Keratinocyte (primary cell): ENCODE data around the gene DTNBP1. TPM values are rescaled to one million over a fixed set of nuclear protein-coding genes. Genes with fewer than 3 reads are reported as not detected.

Source experiments
- DNase-seq: peaks from one replicate; pipeline ENCODE4 v3.0.0-alpha.2; 2011; ENCODE audit warnings: low read depth, missing footprints, low spot score
- FAIRE-seq: peaks from 2 replicates; lab custom pipeline; 2011; peaks lifted over from hg19 to GRCh38; lab: Jason Lieb, UNC
- H2AFZ ChIP-seq: 2 replicates; pipeline ENCODE4 v1.6.0; 2012; ENCODE audit warnings: low read length, control low read depth, inconsistent platforms; ENCODE audit not compliant: control insufficient read depth
- H3K27ac ChIP-seq: 2 replicates; pipeline ENCODE4 v1.5.1; 2011; ENCODE audit warnings: low read length; ENCODE audit not compliant: control insufficient read depth, insufficient read depth
- H3K27me3 ChIP-seq: 3 replicates; pipeline ENCODE4 v1.6.0; 2011; ENCODE audit warnings: low read length; ENCODE audit not compliant: control insufficient read depth, insufficient read depth; ENCODE audit errors: extremely low read depth
- H3K36me3 ChIP-seq, 2 experiments: 2 replicates in 1 of 2; 3 replicates in 1 of 2; pipeline ENCODE4 v1.5.1; 2011; ENCODE audit warnings: low read length in 2 of 2, mild to moderate bottlenecking in 1 of 2; ENCODE audit not compliant: control insufficient read depth in 2 of 2, insufficient read depth in 2 of 2; ENCODE audit errors: extremely low read depth in 1 of 2
- H3K4me1 ChIP-seq: 3 replicates; pipeline ENCODE4 v1.5.1; 2011; ENCODE audit warnings: low read length; ENCODE audit not compliant: control insufficient read depth, insufficient read depth; ENCODE audit errors: extremely low read depth
- H3K4me2 ChIP-seq: 3 replicates; pipeline ENCODE4 v1.6.0; 2011; ENCODE audit warnings: low read depth, low read length; ENCODE audit not compliant: control insufficient read depth, insufficient read depth; ENCODE audit errors: extremely low read depth
- H3K4me3 ChIP-seq, 3 experiments: fragments of 200-600 bp in 1 of 3; sonication (generic) in 1 of 3; 2 replicates in 2 of 3; 3 replicates in 1 of 3; pipeline ENCODE4 v1.5.1; 2011 to 2016; ENCODE audit warnings: low read length in 3 of 3, mild to moderate bottlenecking in 3 of 3, control low read depth in 2 of 3, inconsistent platforms in 1 of 3, low read depth in 1 of 3, mixed read lengths in 1 of 3, mixed run types in 1 of 3, moderate library complexity in 1 of 3; ENCODE audit not compliant: control insufficient read depth in 2 of 3, insufficient read depth in 2 of 3; ENCODE audit errors: extremely low read depth in 1 of 3
- H3K79me2 ChIP-seq: 2 replicates; pipeline ENCODE4 v1.6.0; 2012; ENCODE audit warnings: low read length; ENCODE audit not compliant: control insufficient read depth, insufficient read depth
- H3K9ac ChIP-seq: 3 replicates; pipeline ENCODE4 v1.6.0; 2011; ENCODE audit warnings: low read length; ENCODE audit not compliant: control insufficient read depth, insufficient read depth; ENCODE audit errors: extremely low read depth
- H3K9me1 ChIP-seq: 3 replicates; pipeline ENCODE4 v1.6.0; 2011; ENCODE audit warnings: low read length; ENCODE audit not compliant: control insufficient read depth, insufficient read depth; ENCODE audit errors: extremely low read depth
- H3K9me3 ChIP-seq: 2 replicates; pipeline ENCODE4 v1.5.1; 2012; ENCODE audit warnings: low read depth, low read length; ENCODE audit not compliant: control insufficient read depth
- H4K20me1 ChIP-seq: 3 replicates; pipeline ENCODE4 v1.6.0; 2011; ENCODE audit warnings: low read length; ENCODE audit not compliant: control insufficient read depth, insufficient read depth; ENCODE audit errors: extremely low read depth
- CTCF ChIP-seq, 3 experiments: IDR thresholded peaks in 1 of 3; conservative IDR thresholded peaks in 1 of 3; optimal IDR thresholded peaks in 1 of 3; 2 replicates in 2 of 3; 3 replicates in 1 of 3; pipeline versions ENCODE3 to v1.5.1; 2011; ENCODE audit warnings: low read length in 3 of 3, mild to moderate bottlenecking in 3 of 3, moderate library complexity in 2 of 3, control low read depth in 1 of 3, inconsistent platforms in 1 of 3; ENCODE audit not compliant: insufficient read depth in 2 of 3; ENCODE audit errors: extremely low read depth in 1 of 3
- EZH2 ChIP-seq: IDR thresholded peaks from one replicate; pipeline ENCODE4 v1.6.1; 2012; ENCODE audit warnings: inconsistent platforms, mild to moderate bottlenecking, low read length, moderate library complexity
- dilution Hi-C: fragments of 300-500 bp; cut with MboI; formaldehyde crosslinking; loops from one replicate; pipeline ENCODE4 v1.7.0; 2020; ENCODE audit warnings: low sequenced_read_pairs; ENCODE audit not compliant: extremely low pct_ligation_motif_present
- polyA plus RNA-seq, 5 experiments: library from polyadenylated mRNA; depleted of rRNA in 3 of 5; stranded (reverse) in 3 of 5; stranded (forward) in 1 of 5; unstranded in 1 of 5; fragments of >200 nt; gene quantifications; 1 replicate in 1 of 5; 2 replicates in 3 of 5; 3 replicates in 1 of 5; pipeline versions ENCODE4 v1.2.1 to v1.2.3, GENCODE V29; 2011 to 2012; ENCODE audit warnings: missing spikeins in 2 of 5, low read depth in 1 of 5, low replicate concordance in 1 of 5

Gene DTNBP1
- polyA plus RNA-seq, 1 donor (not counting 4 experiments of a cell fraction or from before 2014, with no cell fraction given), result 11.5 TPM

GRCh38 chr6:15480525-15480924 is 182.3 kb downstream of the DTNBP1 start:
- H3K27ac ChIP-seq, result no peak overlapping the region
- no peak for DNase-seq
- no peak overlapping the region for H3K9ac ChIP-seq
- peaks cover 40% of the 10 kb centered on the region for H3K79me2 ChIP-seq
- no peak overlapping the region for H2AFZ ChIP-seq
- FAIRE-seq, result no peak
- H3K4me2 ChIP-seq, result no peak overlapping the region
- peaks cover 27% of the 10 kb centered on the region for H3K4me1 ChIP-seq
- no peaks in the 10 kb centered on the region for H3K9me3 ChIP-seq
- dilution Hi-C loops, result no loop called here
- no peaks in the 10 kb centered on the region for H3K36me3 ChIP-seq
- H3K9me1 ChIP-seq, result peaks cover 2% of the 10 kb centered on the region
- no peaks in the 10 kb centered on the region for H3K27me3 ChIP-seq
- H4K20me1 ChIP-seq, result no peaks in the 10 kb centered on the region
- no peak overlapping the region for H3K4me3 ChIP-seq
- TF ChIP-seq CTCF (optimal IDR thresholded peaks at IDR 0.05 in 1 of 3, IDR thresholded peaks at IDR 0.05 in 1 of 3, conservative IDR thresholded peaks at IDR 0.05 in 1 of 3; ENCODE audit: extremely low read depth in 1 of 3, insufficient read depth in 2 of 3, low read length in 3 of 3) (no peak), EZH2 (no peak)

GRCh38 chr6:15479761-15480160 is 183.1 kb downstream of the DTNBP1 start:
- Histone ChIP-seq H4K20me1 (peaks cover 3% of the 10 kb centered on the region), H3K9ac (peak overlapping the region; percentile 38), H3K4me1 (peaks cover 21% of the 10 kb centered on the region), H3K4me3 (peak overlapping the region in 1 of 3 experiments; percentile 11), H3K79me2 (peaks cover 35% of the 10 kb centered on the region), H3K27ac (peak overlapping the region; percentile 10), H3K9me1 (peaks cover 2% of the 10 kb centered on the region), H2AFZ (no peak overlapping the region), H3K36me3 (peaks cover 3 to 6% of the 10 kb centered on the region in 2 experiments), H3K27me3 (no peaks in the 10 kb centered on the region), H3K4me2 (peak overlapping the region; percentile 76), H3K9me3 (no peaks in the 10 kb centered on the region)
- dilution Hi-C loops, result no loop called here
- FAIRE-seq (peak; percentile 94), DNase-seq (peak; percentile 62)
- TF ChIP-seq CTCF (optimal IDR thresholded peaks at IDR 0.05 in 1 of 3, IDR thresholded peaks at IDR 0.05 in 1 of 3, conservative IDR thresholded peaks at IDR 0.05 in 1 of 3; ENCODE audit: extremely low read depth in 1 of 3, insufficient read depth in 2 of 3, low read length in 3 of 3) (no peak), EZH2 (no peak)
